Left ventricle myocardium inferior (tissue), 1 donor: ENCODE measurements around the gene SLC7A8. TPM values are rescaled to one million over a fixed set of nuclear protein-coding genes. Genes with fewer than 3 reads are reported as not detected.

Experiments used
- DNase-seq: peaks from one replicate; pipeline ENCODE4 v3.0.0-alpha.2; 2020
- H3K27ac ChIP-seq: fragments of 200-600 bp; replicated peaks from 2 replicates; pipeline ENCODE4 v1.8.0; 2021
- H3K27me3 ChIP-seq: fragments of 200-600 bp; 2 replicates; pipeline ENCODE4 v1.8.0; 2021; ENCODE audit warnings: low read depth
- H3K36me3 ChIP-seq: fragments of 200-600 bp; 2 replicates; pipeline ENCODE4 v1.8.0; 2021
- H3K4me1 ChIP-seq: fragments of 200-600 bp; 2 replicates; pipeline ENCODE4 v1.8.0; 2021
- H3K4me3 ChIP-seq: fragments of 200-600 bp; 2 replicates; pipeline ENCODE4 v1.8.0; 2021; ENCODE audit warnings: mild to moderate bottlenecking, moderate library complexity
- H3K9me3 ChIP-seq: fragments of 200-600 bp; replicated peaks from 2 replicates; pipeline ENCODE4 v1.8.0; 2021
- intact Hi-C: fragments of 100-400 bp; cut with micrococcal nuclease; formaldehyde crosslinking; loops from one replicate; pipeline ENCODE4 v1.11.0; 2022
- total RNA-seq: library from RNA; stranded (reverse); fragmentation: NEBNext Ultra II Directional; extraction: Animal tissue kit (Norgen Biotek cat#: 25700); gene quantifications from one replicate; pipeline ENCODE4 v1.2.1, GENCODE V29; 2021
- TF ChIP-seq, protein P1 (sequence below): fragments of 200-600 bp; IDR thresholded peaks from 2 replicates; pipeline ENCODE4 v1.8.0; 2021; ENCODE audit warnings: antibody characterized with exemption, mild to moderate bottlenecking, borderline replicate concordance
- donor health status: DM: no; HTN: yes; CAD: no; lungs with severe emphysema.

The SLC7A8 gene
- total RNA-seq, 1 donor from 2014 or later: 10.6 TPM

DNA sequence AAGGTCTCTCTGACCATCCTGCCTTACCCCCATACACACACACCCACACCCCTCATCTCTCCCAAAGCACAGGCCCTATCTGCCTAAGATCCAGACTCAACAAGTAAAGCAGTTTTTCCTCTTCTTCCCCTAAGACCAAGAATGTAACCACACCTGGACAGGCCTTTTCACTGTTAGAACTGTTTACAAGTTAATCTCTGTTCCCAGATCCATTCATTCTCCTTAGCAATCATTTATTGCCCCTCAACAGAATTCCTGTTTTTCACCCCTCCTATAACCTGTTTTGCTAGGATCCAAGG lies 76.8 kb downstream of the SLC7A8 start:
- TF ChIP-seq, protein P1, sequence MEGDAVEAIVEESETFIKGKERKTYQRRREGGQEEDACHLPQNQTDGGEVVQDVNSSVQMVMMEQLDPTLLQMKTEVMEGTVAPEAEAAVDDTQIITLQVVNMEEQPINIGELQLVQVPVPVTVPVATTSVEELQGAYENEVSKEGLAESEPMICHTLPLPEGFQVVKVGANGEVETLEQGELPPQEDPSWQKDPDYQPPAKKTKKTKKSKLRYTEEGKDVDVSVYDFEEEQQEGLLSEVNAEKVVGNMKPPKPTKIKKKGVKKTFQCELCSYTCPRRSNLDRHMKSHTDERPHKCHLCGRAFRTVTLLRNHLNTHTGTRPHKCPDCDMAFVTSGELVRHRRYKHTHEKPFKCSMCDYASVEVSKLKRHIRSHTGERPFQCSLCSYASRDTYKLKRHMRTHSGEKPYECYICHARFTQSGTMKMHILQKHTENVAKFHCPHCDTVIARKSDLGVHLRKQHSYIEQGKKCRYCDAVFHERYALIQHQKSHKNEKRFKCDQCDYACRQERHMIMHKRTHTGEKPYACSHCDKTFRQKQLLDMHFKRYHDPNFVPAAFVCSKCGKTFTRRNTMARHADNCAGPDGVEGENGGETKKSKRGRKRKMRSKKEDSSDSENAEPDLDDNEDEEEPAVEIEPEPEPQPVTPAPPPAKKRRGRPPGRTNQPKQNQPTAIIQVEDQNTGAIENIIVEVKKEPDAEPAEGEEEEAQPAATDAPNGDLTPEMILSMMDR: no peak
- peaks cover 20% of the 10 kb centered on the region for H3K27me3 ChIP-seq
- H3K9me3 ChIP-seq: no peaks in the 10 kb centered on the region
- no peak overlapping the region for H3K4me3 ChIP-seq
- intact Hi-C loops: no loop called here
- peaks cover 3% of the 10 kb centered on the region for H3K4me1 ChIP-seq
- H3K27ac ChIP-seq: no peak overlapping the region
- no peaks in the 10 kb centered on the region for H3K36me3 ChIP-seq
- no peak for DNase-seq

DNA sequence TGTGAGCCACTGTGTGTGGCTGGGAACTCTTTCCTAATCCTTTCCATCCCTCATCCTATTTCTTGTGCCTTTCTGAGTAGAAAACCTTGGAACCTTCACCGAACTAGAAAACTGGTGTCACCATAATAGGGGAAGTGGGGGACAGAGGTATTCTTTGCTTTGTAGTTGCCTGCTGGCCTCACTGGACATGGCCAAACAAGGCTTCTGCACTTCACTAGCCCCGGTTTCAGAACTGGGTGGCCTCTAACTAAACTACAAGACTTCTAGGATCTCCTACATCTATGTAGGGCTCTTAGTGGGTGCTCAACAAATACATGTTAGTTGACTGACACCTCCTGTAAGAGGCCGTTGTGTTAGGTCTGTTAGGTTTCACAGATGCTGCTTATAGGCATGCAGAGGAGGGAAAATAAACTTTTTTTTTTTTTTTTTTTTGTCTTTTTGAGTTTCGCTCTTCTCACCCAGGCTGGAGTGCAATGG lies 78.1 kb downstream of the SLC7A8 start:
- Histone ChIP-seq H3K27ac (no peak overlapping the region), H3K9me3 (no peaks in the 10 kb centered on the region), H3K36me3 (no peaks in the 10 kb centered on the region), H3K4me1 (peaks cover 3% of the 10 kb centered on the region), H3K4me3 (no peak overlapping the region), H3K27me3 (peaks cover 7% of the 10 kb centered on the region)
- DNase-seq: no peak
- TF ChIP-seq, protein P1: no peak
- intact Hi-C loops: no loop called here

DNA sequence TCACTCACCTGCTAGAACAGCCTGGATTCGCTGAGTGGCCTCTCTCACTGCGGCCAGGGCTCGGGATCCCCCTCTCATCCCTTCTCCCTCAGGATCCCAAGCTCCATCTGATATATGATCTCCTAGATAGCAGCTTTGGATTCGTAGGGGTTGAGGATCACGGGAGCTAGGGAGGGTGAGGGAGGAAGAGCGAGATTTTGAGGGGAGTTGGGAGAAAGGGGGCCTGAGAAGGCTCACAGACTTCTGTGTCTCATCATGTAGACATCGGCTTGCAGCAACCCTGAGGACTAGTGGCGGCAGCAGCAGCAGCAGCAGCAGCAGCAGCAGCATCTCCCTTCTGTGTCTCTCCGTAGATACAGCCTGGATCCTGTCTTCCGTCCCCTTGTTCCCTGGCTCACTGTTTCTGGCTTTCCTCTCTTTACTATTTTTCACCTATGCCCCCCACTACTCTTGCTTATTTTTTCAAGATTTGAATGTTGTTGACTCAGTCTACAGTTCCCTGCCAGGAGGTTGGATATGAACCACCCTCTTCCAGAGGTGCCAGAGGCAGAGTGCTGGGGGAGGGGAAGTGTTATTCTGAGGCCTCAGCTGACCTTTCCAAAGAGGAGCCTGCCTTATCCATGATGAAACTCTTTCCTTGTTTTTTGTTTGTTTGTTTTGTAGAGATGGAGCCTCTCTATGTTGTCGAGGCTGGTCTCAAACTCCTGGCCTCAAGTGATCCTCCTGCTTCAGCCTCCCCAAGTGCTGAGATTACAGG lies 78.7 kb downstream of the SLC7A8 start, which contains the start of gene CIROP:
TSS of gene CIROP (minus strand) at position 399 of the 757 bp plus-strand sequence. CDS start at position 330, 69 bp downstream.
- peaks cover 5% of the 10 kb centered on the region for H3K4me1 ChIP-seq
- TF ChIP-seq, protein P1: no peak
- no peak for DNase-seq
- no peaks in the 10 kb centered on the region for H3K9me3 ChIP-seq
- intact Hi-C loops: no loop called here
- no peak within 1 kb of the TSS for H3K27ac ChIP-seq
- H3K36me3 ChIP-seq: no peaks in the 10 kb centered on the region
- no peak within 1 kb of the TSS for H3K4me3 ChIP-seq
- peaks cover under 1% of the 10 kb centered on the region for H3K27me3 ChIP-seq

DNA sequence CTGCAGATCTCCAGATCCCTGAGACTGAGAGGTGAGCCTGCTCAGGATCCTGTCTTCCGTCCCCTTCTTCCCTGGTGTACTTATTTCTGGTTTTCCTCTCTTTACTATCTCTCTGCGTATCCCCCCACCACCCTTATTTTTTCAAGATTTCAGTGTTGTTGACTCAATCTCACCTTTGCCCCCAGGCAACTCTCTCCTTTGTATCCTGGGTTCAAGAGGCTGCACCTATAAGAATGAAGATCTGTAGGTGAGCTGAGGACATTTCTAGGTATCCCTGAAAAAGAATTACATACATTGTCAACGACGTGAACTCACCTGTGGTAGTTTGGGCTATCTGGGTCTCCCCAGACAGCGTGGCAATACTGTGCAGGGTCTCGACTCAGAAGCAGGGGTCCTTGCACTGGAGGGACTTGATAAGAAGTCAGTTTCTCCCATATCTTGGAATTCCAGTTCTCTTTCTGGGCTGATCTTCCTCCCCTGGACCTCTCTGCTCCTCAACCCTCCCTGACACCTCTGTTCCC lies 79.3 kb downstream of the SLC7A8 start:
- Histone ChIP-seq H3K4me3 (no peak overlapping the region), H3K36me3 (no peaks in the 10 kb centered on the region), H3K27ac (no peak overlapping the region), H3K27me3 (no peaks in the 10 kb centered on the region), H3K9me3 (no peaks in the 10 kb centered on the region), H3K4me1 (peaks cover 11% of the 10 kb centered on the region)
- TF ChIP-seq, protein P1: no peak
- intact Hi-C loops: no loop called here
- no peak for DNase-seq

DNA sequence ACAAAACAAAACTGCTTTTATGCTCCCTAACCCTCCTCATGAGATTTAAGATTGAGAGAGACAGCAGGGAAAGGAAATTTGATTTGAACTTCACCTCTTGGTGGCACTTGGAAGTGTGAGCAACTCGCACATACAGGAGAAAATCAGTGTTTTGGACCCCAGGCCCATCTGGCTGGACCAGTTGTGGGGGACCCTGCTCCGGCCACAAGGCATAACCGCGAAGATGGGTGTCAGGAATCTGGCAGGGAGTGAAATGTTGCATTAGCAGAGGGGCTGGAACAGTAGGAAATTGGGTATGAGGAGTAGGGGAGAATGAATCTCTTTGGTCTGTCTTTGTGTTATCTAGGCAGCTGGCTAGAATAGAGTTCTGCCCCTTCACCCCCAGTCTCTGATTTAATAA lies 79.9 kb downstream of the SLC7A8 start:
- Histone ChIP-seq H3K27me3 (no peaks in the 10 kb centered on the region), H3K36me3 (peaks cover 3% of the 10 kb centered on the region), H3K4me3 (no peak overlapping the region), H3K9me3 (no peaks in the 10 kb centered on the region), H3K4me1 (peaks cover 16% of the 10 kb centered on the region), H3K27ac (no peak overlapping the region)
- TF ChIP-seq, protein P1: no peak
- intact Hi-C loops: no loop called here
- DNase-seq: no peak
